GM20000 (cell line): ENCODE data around the gene ENOX1.

Experiments
- DNase-seq: peaks from one replicate; pipeline ENCODE4 v3.0.0; 2012; ENCODE audit warnings: low spot score
- CTCF ChIP-seq: IDR thresholded peaks from 2 replicates; pipeline ENCODE4 v1.5.1; 2012; ENCODE audit warnings: mild to moderate bottlenecking, control low read depth; ENCODE audit errors: extremely low read depth, missing control alignments

The ENOX1 gene

GRCh38 chr13:43776006-43776405 is 10.8 kb downstream of the ENOX1 start:
- DNase-seq = no peak
- TF ChIP-seq CTCF = no peak

- no peak for TF ChIP-seq CTCF
- DNase-seq = no peak
Measured at GRCh38 chr13:43773602-43774001, 13.2 kb downstream of the ENOX1 start.

- no peak for TF ChIP-seq CTCF
Measured at GRCh38 chr13:43770871-43771270, 15.9 kb downstream of the ENOX1 start.

GRCh38 chr13:43769529-43769928 is 17.2 kb downstream of the ENOX1 start:
- DNase-seq = no peak
- TF ChIP-seq CTCF = no peak

More at GRCh38 chr13:43770871-43771270, 15.9 kb downstream of the ENOX1 start:
- no peak for DNase-seq

- no peak for TF ChIP-seq CTCF
- DNase-seq = no peak
Measured at GRCh38 chr13:43767341-43767931, 19.3 kb downstream of the ENOX1 start.

GRCh38 chr13:43766725-43767124 is 20.0 kb downstream of the ENOX1 start:
- no peak for DNase-seq
- no peak for TF ChIP-seq CTCF

- TF ChIP-seq CTCF = no peak
- no peak for DNase-seq
Measured at GRCh38 chr13:43764349-43764748, 22.4 kb downstream of the ENOX1 start.
